HK-2 (cell line): ENCODE results near the gene UBE2H.
"Not testable (repeated sequence)": the region's sequence is repeated elsewhere in the genome, so short reads cannot be mapped to it uniquely, and the experiment has no call there.

Experiments used
- DNase-seq: peaks from one replicate; pipeline ENCODE4 v3.0.0-alpha.2; 2018; ENCODE audit not compliant: unreplicated experiment

The UBE2H gene

GRCh38 chr7:129874722-129875121, 78.0 kb downstream of the UBE2H start:
- DNase-seq: no peak

GRCh38 chr7:129872054-129872453, 80.7 kb downstream of the UBE2H start:
- no peak for DNase-seq

- no peak for DNase-seq
Observed at GRCh38 chr7:129870668-129871067, 82.1 kb downstream of the UBE2H start.

GRCh38 chr7:129866251-129866650, 86.5 kb downstream of the UBE2H start:
- no peak for DNase-seq

GRCh38 chr7:129865925-129866201, 86.9 kb downstream of the UBE2H start:
- no peak for DNase-seq

GRCh38 chr7:129865093-129865924, 87.5 kb downstream of the UBE2H start:
- DNase-seq: no peak

- DNase-seq: not testable (repeated sequence)
Observed at GRCh38 chr7:129864676-129865075, 88.1 kb downstream of the UBE2H start.

- DNase-seq: no peak
Observed at GRCh38 chr7:129864042-129864441, 88.7 kb downstream of the UBE2H start.

GRCh38 chr7:129862682-129863081, 90.1 kb downstream of the UBE2H start:
- no peak for DNase-seq

GRCh38 chr7:129860784-129861183, 92.0 kb downstream of the UBE2H start:
- DNase-seq: not testable (repeated sequence)

- no peak for DNase-seq
Observed at GRCh38 chr7:129859183-129859582, 93.6 kb downstream of the UBE2H start.

GRCh38 chr7:129858490-129858889, 94.3 kb downstream of the UBE2H start:
- DNase-seq: no peak

GRCh38 chr7:129857313-129857712, 95.4 kb downstream of the UBE2H start:
- no peak for DNase-seq

- DNase-seq: no peak
Observed at GRCh38 chr7:129855935-129856717, 96.6 kb downstream of the UBE2H start.

- no peak for DNase-seq
Observed at GRCh38 chr7:129855234-129855673, 97.5 kb downstream of the UBE2H start.

GRCh38 chr7:129854401-129854800, 98.4 kb downstream of the UBE2H start:
- DNase-seq: no peak

- DNase-seq: no peak
Observed at GRCh38 chr7:129853661-129854268, 99.0 kb downstream of the UBE2H start.

GRCh38 chr7:129851809-129852208, 101.0 kb downstream of the UBE2H start:
- no peak for DNase-seq

- no peak for DNase-seq
Observed at GRCh38 chr7:129851174-129851573, 101.6 kb downstream of the UBE2H start.

- no peak for DNase-seq
Observed at GRCh38 chr7:129848436-129848835, 104.3 kb downstream of the UBE2H start.

GRCh38 chr7:129845972-129846327, 106.8 kb downstream of the UBE2H start:
- DNase-seq: no peak

- peak; percentile 35 for DNase-seq
Observed at GRCh38 chr7:129845178-129845971, 107.4 kb downstream of the UBE2H start.
